Endothelial cell of umbilical vein (primary cell): Measurements from ENCODE around the gene PSMB2. TPM values are rescaled to one million over a fixed set of nuclear protein-coding genes. Genes with fewer than 3 reads are reported as not detected.

Source experiments
- BruUV-seq: library from RNA; stranded (reverse); fragments of 400-500 nt; replicated peaks from 2 replicates; lab custom pipeline; 2021; lab: Mats Ljungman, UMichigan
- CTCF ChIA-PET: fragments of 300-600, 350-600 bp; sonication (Branson Sonifier 250); formaldehyde crosslinking; loops from one replicate; lab custom pipeline; 2021; ENCODE audit warnings: antibody characterized with exemption, inconsistent platforms; lab: Charles Lee
- POLR2A ChIA-PET: fragments of 300-600, 350-600 bp; sonication (Branson Sonifier 250); formaldehyde crosslinking; loops from one replicate; lab custom pipeline; 2021; ENCODE audit warnings: antibody characterized with exemption, inconsistent platforms; lab: Charles Lee
- DNase-seq: peaks from one replicate; pipeline ENCODE4 v3.0.0-alpha.2; 2011; ENCODE audit warnings: low read depth, low spot score
- FAIRE-seq: peaks from 2 replicates; lab custom pipeline; 2011; peaks lifted over from hg19 to GRCh38; lab: Jason Lieb, UNC
- H2AFZ ChIP-seq: 2 replicates; pipeline ENCODE4 v1.6.0; 2012; ENCODE audit warnings: low read depth, low read length, control low read depth, inconsistent platforms
- H3K27ac ChIP-seq: 2 replicates; pipeline ENCODE4 v1.5.1; 2011; ENCODE audit warnings: low read depth, mild to moderate bottlenecking, control low read depth, low read length, moderate library complexity; ENCODE audit not compliant: insufficient read depth
- H3K27me3 ChIP-seq, 2 experiments: 2 replicates each; pipeline versions ENCODE4 v1.6.0 to v1.6.1; 2011; ENCODE audit warnings: low read length in 2 of 2, mixed read lengths in 1 of 2; ENCODE audit not compliant: control insufficient read depth in 2 of 2, insufficient read depth in 2 of 2
- H3K36me3 ChIP-seq, 2 experiments: 2 replicates in 1 of 2; 3 replicates in 1 of 2; pipeline ENCODE4 v1.5.1; 2011; ENCODE audit warnings: low read length in 2 of 2, mild to moderate bottlenecking in 1 of 2, moderate library complexity in 1 of 2; ENCODE audit not compliant: control insufficient read depth in 2 of 2, insufficient read depth in 2 of 2; ENCODE audit errors: extremely low read depth in 1 of 2
- H3K4me1 ChIP-seq: 3 replicates; pipeline ENCODE4 v1.5.1; 2011; ENCODE audit warnings: mild to moderate bottlenecking, low read length; ENCODE audit not compliant: control insufficient read depth, insufficient read depth; ENCODE audit errors: extremely low read depth
- H3K4me2 ChIP-seq: 2 replicates; pipeline ENCODE4 v1.6.1; 2011; ENCODE audit warnings: low read length, control low read depth, mixed read lengths; ENCODE audit not compliant: insufficient read depth
- H3K4me3 ChIP-seq, 3 experiments: fragments of 200-600 bp in 1 of 3; sonication (generic), shearing (Covaris generic) in 1 of 3; replicated peaks in 1 of 3; 2 replicates each; pipeline ENCODE4 v1.5.1; 2011 to 2016; ENCODE audit warnings: control low read depth in 3 of 3, low read length in 3 of 3, mild to moderate bottlenecking in 2 of 3, inconsistent platforms in 1 of 3, low read depth in 1 of 3, moderate library complexity in 1 of 3; ENCODE audit not compliant: insufficient read depth in 1 of 3
- H3K79me2 ChIP-seq: 2 replicates; pipeline ENCODE4 v1.6.0; 2012; ENCODE audit warnings: low read length, inconsistent platforms; ENCODE audit not compliant: control insufficient read depth, insufficient read depth
- H3K9ac ChIP-seq: replicated peaks from 2 replicates; pipeline ENCODE3; 2011; ENCODE audit warnings: low read length, control low read depth; ENCODE audit not compliant: insufficient read depth; ENCODE audit errors: extremely low read depth
- H3K9me1 ChIP-seq: replicated peaks from 3 replicates; pipeline ENCODE4 v1.6.0; 2011; ENCODE audit warnings: mild to moderate bottlenecking, low read length; ENCODE audit not compliant: control insufficient read depth, insufficient read depth; ENCODE audit errors: extremely low read depth
- H3K9me3 ChIP-seq: replicated peaks from 2 replicates; pipeline ENCODE4 v1.5.1; 2012; ENCODE audit warnings: low read length, inconsistent platforms; ENCODE audit not compliant: control insufficient read depth, insufficient read depth
- H4K20me1 ChIP-seq: replicated peaks from 2 replicates; pipeline ENCODE3; 2011; ENCODE audit warnings: mild to moderate bottlenecking, low read length; ENCODE audit not compliant: control insufficient read depth, insufficient read depth; ENCODE audit errors: extremely low read depth
- EZH2 ChIP-seq: IDR thresholded peaks from 2 replicates; pipeline ENCODE4 v1.6.1; 2012; ENCODE audit warnings: borderline replicate concordance, low read depth, mild to moderate bottlenecking, moderate library complexity, low read length, inconsistent platforms; ENCODE audit not compliant: severe bottlenecking
- FOS ChIP-seq: IDR thresholded peaks from 2 replicates; pipeline ENCODE4 v1.6.1; 2011; ENCODE audit warnings: mild to moderate bottlenecking, low read length, moderate library complexity, borderline replicate concordance; ENCODE audit not compliant: insufficient read depth
- GATA2 ChIP-seq: IDR thresholded peaks from 2 replicates; pipeline ENCODE4 v1.7.0; 2011; ENCODE audit warnings: low read depth, mild to moderate bottlenecking, moderate library complexity, mixed read lengths, low read length; ENCODE audit not compliant: insufficient read length, insufficient read depth
- MYC ChIP-seq: IDR thresholded peaks from one replicate; pipeline ENCODE4 v1.6.1; 2011; ENCODE audit warnings: mild to moderate bottlenecking, low read depth, low read length
- POLR2AphosphoS5 ChIP-seq: IDR thresholded peaks from 2 replicates; pipeline ENCODE4 v1.6.1; 2012; ENCODE audit warnings: low read depth, mild to moderate bottlenecking, control low read depth, low read length, moderate library complexity; ENCODE audit not compliant: insufficient read depth
- dilution Hi-C: fragments of 300-500 bp; cut with MboI; formaldehyde crosslinking; loops from one replicate; pipeline ENCODE4 v1.15.0; 2019; ENCODE audit warnings: low sequenced_read_pairs; ENCODE audit not compliant: extremely low pct_ligation_motif_present
- intact Hi-C: fragments of 100-400 bp; cut with micrococcal nuclease; formaldehyde crosslinking; loops from one replicate; pipeline ENCODE4 v1.10.0; 2022
- polyA plus RNA-seq, 4 experiments: library from polyadenylated mRNA; depleted of rRNA in 3 of 4; stranded (reverse) in 3 of 4; unstranded in 1 of 4; fragments of >200 nt; gene quantifications; 2 replicates each; pipeline versions ENCODE4 v1.2.1 to v1.2.3, GENCODE V29; 2011 to 2012; ENCODE audit warnings: missing spikeins in 1 of 4
- total RNA-seq: library from RNA; stranded (reverse); gene quantifications from 2 replicates; pipeline ENCODE4 v1.2.3, GENCODE V29; 2021
- TF ChIP-seq, protein P1 (sequence below): IDR thresholded peaks from 2 replicates; pipeline ENCODE4 v1.6.1; 2011; ENCODE audit not compliant: insufficient read depth, insufficient read length
- TF ChIP-seq, protein P2 (sequence below), 2 donors: IDR thresholded peaks; 1 replicate in 1 of 2; 2 replicates in 1 of 2; pipeline ENCODE4 v1.5.1; 2011; ENCODE audit warnings: low read length in 2 of 2, mild to moderate bottlenecking in 2 of 2, moderate library complexity in 2 of 2, control low read depth in 1 of 2, inconsistent platforms in 1 of 2, low read depth in 1 of 2; ENCODE audit not compliant: insufficient read depth in 1 of 2; ENCODE audit errors: extremely low read depth in 1 of 2

The PSMB2 gene
- total and polyA plus RNA-seq, 2 donors (not counting 3 experiments of a cell fraction or from before 2014, with no cell fraction given), result 93.6 to 118 TPM

DNA sequence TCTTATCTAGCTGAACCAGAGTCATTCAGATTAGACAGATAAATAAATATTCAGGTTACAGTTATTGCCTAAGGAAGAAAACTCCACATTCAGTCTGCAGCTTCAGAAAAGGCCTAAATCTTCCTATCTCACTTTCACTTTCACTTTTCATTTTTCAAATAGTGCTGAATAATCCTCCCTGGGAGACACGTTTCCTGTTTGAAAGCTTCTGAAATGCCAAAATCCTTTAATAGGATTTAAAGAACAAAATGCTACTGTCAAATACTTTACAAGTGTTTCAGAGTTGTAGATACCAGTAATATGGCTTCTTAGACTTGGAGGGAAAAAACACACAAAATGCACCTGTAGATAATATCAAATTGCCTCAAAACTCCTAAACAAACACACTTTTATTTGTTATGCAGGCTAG is 3.9 kb downstream of the PSMB2 start:
- no peaks in the 10 kb centered on the region for H3K9me1 ChIP-seq
- H3K4me1 ChIP-seq, result peaks cover 24% of the 10 kb centered on the region
- no peak overlapping the region for H2AFZ ChIP-seq
- peak overlapping the region; percentile 8 to 89 (median 58) for H3K4me3 ChIP-seq
- no peak for TF ChIP-seq GATA2
- TF ChIP-seq POLR2AphosphoS5, result no peak
- TF ChIP-seq, protein P1, sequence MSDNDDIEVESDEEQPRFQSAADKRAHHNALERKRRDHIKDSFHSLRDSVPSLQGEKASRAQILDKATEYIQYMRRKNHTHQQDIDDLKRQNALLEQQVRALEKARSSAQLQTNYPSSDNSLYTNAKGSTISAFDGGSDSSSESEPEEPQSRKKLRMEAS, result no peak
- TF ChIP-seq, protein P2, sequence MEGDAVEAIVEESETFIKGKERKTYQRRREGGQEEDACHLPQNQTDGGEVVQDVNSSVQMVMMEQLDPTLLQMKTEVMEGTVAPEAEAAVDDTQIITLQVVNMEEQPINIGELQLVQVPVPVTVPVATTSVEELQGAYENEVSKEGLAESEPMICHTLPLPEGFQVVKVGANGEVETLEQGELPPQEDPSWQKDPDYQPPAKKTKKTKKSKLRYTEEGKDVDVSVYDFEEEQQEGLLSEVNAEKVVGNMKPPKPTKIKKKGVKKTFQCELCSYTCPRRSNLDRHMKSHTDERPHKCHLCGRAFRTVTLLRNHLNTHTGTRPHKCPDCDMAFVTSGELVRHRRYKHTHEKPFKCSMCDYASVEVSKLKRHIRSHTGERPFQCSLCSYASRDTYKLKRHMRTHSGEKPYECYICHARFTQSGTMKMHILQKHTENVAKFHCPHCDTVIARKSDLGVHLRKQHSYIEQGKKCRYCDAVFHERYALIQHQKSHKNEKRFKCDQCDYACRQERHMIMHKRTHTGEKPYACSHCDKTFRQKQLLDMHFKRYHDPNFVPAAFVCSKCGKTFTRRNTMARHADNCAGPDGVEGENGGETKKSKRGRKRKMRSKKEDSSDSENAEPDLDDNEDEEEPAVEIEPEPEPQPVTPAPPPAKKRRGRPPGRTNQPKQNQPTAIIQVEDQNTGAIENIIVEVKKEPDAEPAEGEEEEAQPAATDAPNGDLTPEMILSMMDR (IDR thresholded peaks at IDR 0.05; ENCODE audit: extremely low read depth in 1 of 2, insufficient read depth in 1 of 2, low read depth in 1 of 2, low read length in 2 of 2), result no peak
- TF ChIP-seq FOS, result no peak
- TF ChIP-seq EZH2, result no peak
- TF ChIP-seq MYC, result no peak
- peak overlapping the region; percentile 60 for H3K27ac ChIP-seq
- POLR2A ChIA-PET, result no interaction called here
- peaks cover 73% of the 10 kb centered on the region for H3K79me2 ChIP-seq
- intact Hi-C loops (loop anchor here (2.0 kb wide), 1 partner anchor 81 kb away; the partner anchor contains the start of gene C1orf216), dilution Hi-C loops (loop anchor here (25.0 kb wide), 1 partner anchor 100 kb away; no protein-coding TSS in a partner anchor)
- H3K27me3 ChIP-seq, result no peaks in the 10 kb centered on the region
- CTCF ChIA-PET, result interaction anchor here (1.0 to 2.1 kb wide), 4 partner anchors 9 to 187 kb away, joined by 3 to 13 read pairs (median 5); no protein-coding TSS in a partner anchor
- peak overlapping the region; percentile 100 for H3K4me2 ChIP-seq
- DNase-seq (peak; percentile 65), FAIRE-seq (peak; percentile 40)
- H3K9ac ChIP-seq, result peak overlapping the region; percentile 72
- H3K9me3 ChIP-seq, result no peaks in the 10 kb centered on the region
- H4K20me1 ChIP-seq, result no peaks in the 10 kb centered on the region
- BruUV-seq, result no TSS peak
- peaks cover 2 to 8% of the 10 kb centered on the region in 2 experiments for H3K36me3 ChIP-seq
